SK-N-SH (cell line): ENCODE measurements around the gene TBCD. TPM values are rescaled to one million over a fixed set of nuclear protein-coding genes. Genes with fewer than 3 reads are reported as not detected.

Experiments
- CTCF ChIA-PET: fragments of 300-600, 350-600 bp; formaldehyde crosslinking; extraction: SDS; loops from one replicate; lab custom pipeline; 2021; lab: Yijun Ruan, JAX
- POLR2A ChIA-PET: fragments of 350-600 bp; sonication (Branson Sonifier 250); formaldehyde crosslinking; extraction: SDS; loops from one replicate; lab custom pipeline; 2020; ENCODE audit warnings: antibody characterized with exemption, inconsistent platforms; lab: Yijun Ruan, JAX
- DNase-seq: peaks from one replicate; pipeline ENCODE4 v3.0.0; 2012
- H2AFZ ChIP-seq: fragments of 200-600 bp; sonication (generic); 2 replicates; pipeline ENCODE4 v1.8.1; 2016; ENCODE audit warnings: antibody characterized with exemption, mild to moderate bottlenecking, low read depth
- H3F3A ChIP-seq: fragments of 200-600 bp; sonication (generic); replicated peaks from 2 replicates; pipeline ENCODE3; 2016; ENCODE audit warnings: antibody characterized with exemption, mild to moderate bottlenecking; ENCODE audit not compliant: insufficient read depth
- H3K27ac ChIP-seq, 2 experiments: fragments of 200-500 bp in 1 of 2; fragments of 200-600 bp in 1 of 2; sonication (Bioruptor generic) in 1 of 2; sonication (generic), shearing (Covaris generic) in 1 of 2; 2 replicates each; pipeline versions ENCODE4 v1.5.1 to v1.6.1; 2014 to 2016; ENCODE audit warnings: low read depth in 2 of 2, inconsistent platforms in 1 of 2, low read length in 1 of 2, mild to moderate bottlenecking in 1 of 2, mixed read lengths in 1 of 2
- H3K27me3 ChIP-seq: fragments of 200-600 bp; sonication (generic), shearing (Covaris generic); 2 replicates; pipeline ENCODE4 v1.6.1; 2016; ENCODE audit warnings: mixed run types; ENCODE audit not compliant: insufficient read depth
- H3K36me3 ChIP-seq, 2 experiments: fragments of 200-500 bp in 1 of 2; fragments of 200-600 bp in 1 of 2; sonication (Bioruptor generic) in 1 of 2; sonication (generic) in 1 of 2; replicated peaks in 1 of 2; 2 replicates each; pipeline versions ENCODE3 to v1.5.1; 2014 to 2016; ENCODE audit warnings: low read length in 1 of 2, mild to moderate bottlenecking in 1 of 2; ENCODE audit not compliant: insufficient read depth in 2 of 2, control insufficient read depth in 1 of 2
- H3K4me1 ChIP-seq, 2 experiments: fragments of 200-500 bp in 1 of 2; fragments of 200-600 bp in 1 of 2; sonication (Bioruptor generic) in 1 of 2; sonication (generic), shearing (Covaris generic) in 1 of 2; 2 replicates each; pipeline versions ENCODE4 v1.5.1 to v1.6.1; 2014 to 2016; ENCODE audit warnings: low read depth in 1 of 2, low read length in 1 of 2, mixed run types in 1 of 2; ENCODE audit not compliant: insufficient read depth in 2 of 2, control insufficient read depth in 1 of 2
- H3K4me2 ChIP-seq: fragments of 200-600 bp; sonication (generic), shearing (Covaris generic); 2 replicates; pipeline ENCODE4 v1.6.1; 2017; ENCODE audit warnings: mixed run types
- H3K4me3 ChIP-seq, 2 experiments: fragments of 200-500 bp in 1 of 2; fragments of 200-600 bp in 1 of 2; sonication (Bioruptor generic) in 1 of 2; sonication (generic), shearing (Covaris generic) in 1 of 2; 2 replicates each; pipeline versions ENCODE4 v1.5.1 to v1.8.1; 2014 to 2016; ENCODE audit warnings: low read depth in 2 of 2, inconsistent platforms in 1 of 2, low read length in 1 of 2, mild to moderate bottlenecking in 1 of 2, mixed read lengths in 1 of 2, moderate library complexity in 1 of 2
- H3K79me2 ChIP-seq: fragments of 200-600 bp; sonication (generic); 2 replicates; pipeline ENCODE4 v1.8.1; 2017; ENCODE audit warnings: mild to moderate bottlenecking; ENCODE audit not compliant: insufficient read depth
- H3K9ac ChIP-seq: fragments of 200-600 bp; sonication (generic); 2 replicates; pipeline ENCODE4 v1.6.1; 2017; ENCODE audit warnings: mixed run types
- H3K9me2 ChIP-seq: fragments of 200-600 bp; sonication (generic); 2 replicates; pipeline ENCODE4 v1.6.1; 2017; ENCODE audit warnings: mixed run types
- H3K9me3 ChIP-seq: fragments of 200-600 bp; sonication (generic); 2 replicates; pipeline ENCODE4 v1.6.1; 2017; ENCODE audit warnings: mixed run types, mild to moderate bottlenecking, moderate library complexity
- H4K20me1 ChIP-seq: fragments of 200-600 bp; sonication (generic); 2 replicates; pipeline ENCODE4 v1.6.1; 2017; ENCODE audit warnings: mild to moderate bottlenecking, mixed run types; ENCODE audit not compliant: insufficient read depth
- CTCF ChIP-seq: fragments of 200-600 bp; sonication (generic); IDR thresholded peaks from 2 replicates; pipeline ENCODE4 v1.6.1; 2017; ENCODE audit warnings: antibody characterized with exemption, mild to moderate bottlenecking, moderate library complexity
- EZH2phosphoT487 ChIP-seq: fragments of 200-600 bp; sonication (generic); IDR thresholded peaks from 2 replicates; pipeline ENCODE4 v1.6.1; 2017; ENCODE audit warnings: low read depth, mixed run types, mild to moderate bottlenecking, antibody characterized with exemption, moderate library complexity, borderline replicate concordance
- FOSL2 ChIP-seq: IDR thresholded peaks from 2 replicates; pipeline ENCODE4 v1.4.0; 2012; ENCODE audit warnings: low read depth, mild to moderate bottlenecking, moderate library complexity, borderline replicate concordance
- GABPA ChIP-seq: IDR thresholded peaks from 2 replicates; pipeline ENCODE4 v1.4.0; 2012; ENCODE audit warnings: low read depth, mild to moderate bottlenecking
- RAD21 ChIP-seq: IDR thresholded peaks from 2 replicates; pipeline ENCODE4 v1.6.1; 2012; ENCODE audit warnings: mild to moderate bottlenecking, low read length
- RXRA ChIP-seq: IDR thresholded peaks from 2 replicates; pipeline ENCODE4 v1.4.0; 2012; ENCODE audit warnings: low read depth, mild to moderate bottlenecking, borderline replicate concordance
- SMC3 ChIP-seq: IDR thresholded peaks from 2 replicates; pipeline ENCODE4 v1.6.1; 2012; ENCODE audit warnings: low read depth, low read length, improper control_type of control experiment
- TEAD4 ChIP-seq: IDR thresholded peaks from 2 replicates; pipeline ENCODE4 v1.4.0; 2012; ENCODE audit warnings: mild to moderate bottlenecking, borderline replicate concordance; ENCODE audit not compliant: insufficient read depth
- ZBTB33 ChIP-seq: IDR thresholded peaks from 2 replicates; pipeline ENCODE4 v1.4.0; 2012; ENCODE audit warnings: low read depth, borderline replicate concordance
- WGBS: methylation state at CpG from one replicate; pipeline ENCODE4 v1.1.6; 2017; ENCODE audit warnings: low lambda C conversion rate; 5-methylcytosine and 5-hydroxymethylcytosine counted together
- polyA plus RNA-seq, 3 experiments: library from polyadenylated mRNA; depleted of rRNA; stranded (reverse); fragments of >200 nt; gene quantifications; 2 replicates each; pipeline ENCODE4 v1.2.3, GENCODE V29; 2012

The TBCD gene
- polyA plus RNA-seq, 1 of the 3 experiments (the other 2 are of a cell fraction), result 107 TPM

- Histone ChIP-seq H3K79me2 (no peaks in the 10 kb centered on the region), H3K27ac (no peak overlapping the region; a peak in 1 of 4 replicates), H4K20me1 (no peaks in the 10 kb centered on the region), H2AFZ (no peak overlapping the region), H3K9me3 (no peaks in the 10 kb centered on the region), H3F3A (no peaks in the 10 kb centered on the region), H3K27me3 (no peaks in the 10 kb centered on the region), H3K4me3 (no peak overlapping the region), H3K36me3 (peaks cover 2 to 21% of the 10 kb centered on the region in 2 experiments), H3K9me2 (no peaks in the 10 kb centered on the region), H3K9ac (no peak overlapping the region), H3K4me1 (no peaks in the 10 kb centered on the region), H3K4me2 (no peak overlapping the region)
- DNase-seq, result peak; percentile 83
- 92% methylated on average over 19 of the region's 19 CpGs for WGBS
- TF ChIP-seq SMC3 (peak; percentile 46), RAD21 (peak; percentile 56), RXRA (no peak), FOSL2 (no peak), TEAD4 (no peak), CTCF (peak; percentile 58)
- ChIA-PET POLR2A (interaction anchor here (0.9 kb wide), 1 partner anchor 136 kb away, joined by 3 read pairs; no protein-coding TSS in a partner anchor), CTCF (interaction anchor here (0.6 to 2.6 kb wide), 19 partner anchors 9 to 229 kb away, joined by 3 to 23 read pairs (median 4); no protein-coding TSS in a partner anchor)
Observed at GRCh38 chr17:82917699-82918345, 166.0 kb downstream of the TBCD start.

GRCh38 chr17:82918508-82918907, 166.6 kb downstream of the TBCD start:
- no peaks in the 10 kb centered on the region for H3K27me3 ChIP-seq
- peaks cover 2 to 18% of the 10 kb centered on the region in 2 experiments for H3K36me3 ChIP-seq
- no peaks in the 10 kb centered on the region for H3K4me1 ChIP-seq
- H3K9me3 ChIP-seq, result no peaks in the 10 kb centered on the region
- H3K27ac ChIP-seq, result no peak overlapping the region
- no peak overlapping the region for H3K4me3 ChIP-seq
- ChIA-PET CTCF (interaction anchor here (1.1 to 2.6 kb wide), 5 partner anchors 10 to 143 kb away, joined by 4 to 23 read pairs (median 7); no protein-coding TSS in a partner anchor), POLR2A (no interaction called here)
- no peak overlapping the region for H3K9ac ChIP-seq
- no peaks in the 10 kb centered on the region for H3K9me2 ChIP-seq
- no peaks in the 10 kb centered on the region for H3F3A ChIP-seq
- H3K79me2 ChIP-seq, result no peaks in the 10 kb centered on the region
- WGBS, result 97% methylated on average over 19 of the region's 19 CpGs
- no peaks in the 10 kb centered on the region for H4K20me1 ChIP-seq
- no peak overlapping the region for H3K4me2 ChIP-seq
- no peak for TF ChIP-seq ZBTB33
- TF ChIP-seq RAD21, result no peak
- TF ChIP-seq RXRA, result no peak
- no peak for TF ChIP-seq GABPA
- TF ChIP-seq EZH2phosphoT487, result no peak
- no peak overlapping the region for H2AFZ ChIP-seq
- DNase-seq, result no peak
